A673 (cell line): ENCODE measurements around the gene MYL11. TPM values are rescaled to one million over a fixed set of nuclear protein-coding genes. Genes with fewer than 3 reads are reported as not detected.

ENCODE experiments used
- BruUV-seq: library from RNA; stranded (reverse); fragments of 400-500 nt; replicated peaks from 2 replicates; lab custom pipeline; 2021; lab: Mats Ljungman, UMichigan
- CTCF ChIA-PET: fragments of 300-600 bp; sonication (Branson Sonifier 250); formaldehyde crosslinking; loops from one replicate; lab custom pipeline; 2022; ENCODE audit warnings: antibody characterized with exemption; lab: Charles Lee
- POLR2A ChIA-PET: fragments of 300-600 bp; sonication (Branson Sonifier 250); formaldehyde crosslinking; loops from one replicate; lab custom pipeline; 2022; ENCODE audit warnings: antibody characterized with exemption; ENCODE audit not compliant: low non-redundant PET; lab: Charles Lee
- DNase-seq: peaks from one replicate; pipeline ENCODE4 v3.0.0-alpha.2; 2015; ENCODE audit warnings: low spot score
- H3K27ac ChIP-seq: fragments of 200-600 bp; sonication (generic); 2 replicates; pipeline ENCODE4 v1.5.1; 2016; ENCODE audit warnings: mixed run types, low read depth, mild to moderate bottlenecking, mixed read lengths, antibody characterized with exemption, low read length; ENCODE audit not compliant: poor library complexity, severe bottlenecking
- H3K27me3 ChIP-seq: fragments of 200-600 bp; sonication (generic); replicated peaks from 2 replicates; pipeline ENCODE4 v1.6.1; 2017; ENCODE audit warnings: mixed run types, low read depth, mild to moderate bottlenecking, mixed read lengths, antibody characterized with exemption, low read length; ENCODE audit not compliant: insufficient read depth, poor library complexity
- H3K36me3 ChIP-seq: fragments of 200-600 bp; sonication (generic); 2 replicates; pipeline ENCODE4 v1.6.1; 2016; ENCODE audit warnings: mixed run types, mild to moderate bottlenecking, mixed read lengths, antibody characterized with exemption, low read length; ENCODE audit not compliant: insufficient read depth, poor library complexity, severe bottlenecking
- H3K4me1 ChIP-seq: fragments of 200-600 bp; sonication (generic); 2 replicates; pipeline ENCODE4 v1.6.1; 2017; ENCODE audit warnings: mixed run types, mild to moderate bottlenecking, mixed read lengths, antibody characterized with exemption, low read length; ENCODE audit not compliant: insufficient read depth, poor library complexity, severe bottlenecking
- H3K4me3 ChIP-seq: fragments of 200-600 bp; sonication (generic); 2 replicates; pipeline ENCODE4 v1.5.1; 2016; ENCODE audit warnings: low read depth, mixed run types, mild to moderate bottlenecking, mixed read lengths, low read length; ENCODE audit not compliant: poor library complexity, severe bottlenecking
- H3K9me3 ChIP-seq: fragments of 200-600 bp; sonication (generic); 2 replicates; pipeline ENCODE4 v1.6.1; 2016; ENCODE audit warnings: mixed run types, low read depth, mild to moderate bottlenecking, mixed read lengths, antibody characterized with exemption, low read length; ENCODE audit not compliant: poor library complexity, severe bottlenecking
- EZH2 ChIP-seq: fragments of 200-600 bp; sonication (generic); IDR thresholded peaks from 2 replicates; pipeline ENCODE4 v1.6.1; 2017; ENCODE audit warnings: borderline replicate concordance, low read depth, mild to moderate bottlenecking, mixed read lengths, antibody characterized with exemption, low read length; ENCODE audit not compliant: poor library complexity, severe bottlenecking
- intact Hi-C: fragments of 100-400 bp; cut with micrococcal nuclease; formaldehyde crosslinking; loops from one replicate; pipeline ENCODE4 v1.10.0; 2022; ENCODE audit not compliant: unreplicated experiment
- total RNA-seq: library from RNA; stranded (reverse); gene quantifications from 2 replicates; pipeline ENCODE4 v1.2.3, GENCODE V29; 2021
- TF ChIP-seq, protein P1 (sequence below): fragments of 300-800, 200-600 bp; sonication (generic); conservative IDR thresholded peaks from 2 replicates; pipeline ENCODE4 v1.5.1; 2017; ENCODE audit warnings: low read depth, mild to moderate bottlenecking, antibody characterized with exemption, low read length, moderate library complexity, mixed read lengths

The MYL11 gene
- total RNA-seq, 1 experiment from 2014 or later = not detected

DNA sequence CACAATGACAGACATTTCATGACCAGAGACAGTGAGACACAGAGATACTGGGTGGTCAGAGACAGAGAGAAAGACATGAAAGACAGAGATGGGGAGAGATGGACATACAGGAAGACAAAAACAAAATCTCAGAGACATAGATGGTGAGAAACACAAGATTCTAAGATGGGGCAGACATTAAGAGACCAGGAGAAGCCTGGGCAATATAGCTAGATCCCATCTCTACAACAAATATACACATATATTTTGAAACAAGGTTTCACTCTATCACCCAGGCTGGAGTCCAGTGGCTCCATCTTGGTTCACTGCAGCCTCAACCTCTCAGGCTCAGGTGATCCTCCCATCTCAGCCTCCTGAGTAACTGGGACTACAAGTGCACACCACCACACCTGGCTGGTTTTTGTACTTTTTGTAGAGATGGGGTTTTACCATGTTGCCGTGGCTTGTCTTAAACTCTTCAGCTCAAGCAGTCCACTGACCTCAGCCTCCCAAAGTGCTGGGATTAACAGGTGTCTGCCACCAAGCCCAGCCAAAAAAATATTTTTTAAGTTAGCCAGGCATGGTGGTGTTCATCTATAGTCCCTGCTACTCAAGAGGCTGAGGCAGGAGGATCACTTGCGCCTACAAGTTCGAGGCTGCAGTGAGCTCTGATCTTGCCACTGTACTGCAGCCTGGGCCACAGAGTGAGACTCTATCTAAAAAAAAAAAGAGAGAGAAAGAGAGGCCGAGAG lies 5.6 kb downstream of the MYL11 start:
- Histone ChIP-seq H3K27me3 (no peaks in the 10 kb centered on the region), H3K27ac (no peak overlapping the region), H3K36me3 (no peaks in the 10 kb centered on the region), H3K9me3 (no peaks in the 10 kb centered on the region), H3K4me1 (peaks cover 6% of the 10 kb centered on the region), H3K4me3 (no peak overlapping the region)
- BruUV-seq = no TSS peak
- DNase-seq = no peak
- TF ChIP-seq EZH2 = no peak
- TF ChIP-seq, protein P1, sequence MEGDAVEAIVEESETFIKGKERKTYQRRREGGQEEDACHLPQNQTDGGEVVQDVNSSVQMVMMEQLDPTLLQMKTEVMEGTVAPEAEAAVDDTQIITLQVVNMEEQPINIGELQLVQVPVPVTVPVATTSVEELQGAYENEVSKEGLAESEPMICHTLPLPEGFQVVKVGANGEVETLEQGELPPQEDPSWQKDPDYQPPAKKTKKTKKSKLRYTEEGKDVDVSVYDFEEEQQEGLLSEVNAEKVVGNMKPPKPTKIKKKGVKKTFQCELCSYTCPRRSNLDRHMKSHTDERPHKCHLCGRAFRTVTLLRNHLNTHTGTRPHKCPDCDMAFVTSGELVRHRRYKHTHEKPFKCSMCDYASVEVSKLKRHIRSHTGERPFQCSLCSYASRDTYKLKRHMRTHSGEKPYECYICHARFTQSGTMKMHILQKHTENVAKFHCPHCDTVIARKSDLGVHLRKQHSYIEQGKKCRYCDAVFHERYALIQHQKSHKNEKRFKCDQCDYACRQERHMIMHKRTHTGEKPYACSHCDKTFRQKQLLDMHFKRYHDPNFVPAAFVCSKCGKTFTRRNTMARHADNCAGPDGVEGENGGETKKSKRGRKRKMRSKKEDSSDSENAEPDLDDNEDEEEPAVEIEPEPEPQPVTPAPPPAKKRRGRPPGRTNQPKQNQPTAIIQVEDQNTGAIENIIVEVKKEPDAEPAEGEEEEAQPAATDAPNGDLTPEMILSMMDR = no peak
- intact Hi-C loops = no loop called here
- ChIA-PET POLR2A (no interaction called here), CTCF (no interaction called here)

DNA sequence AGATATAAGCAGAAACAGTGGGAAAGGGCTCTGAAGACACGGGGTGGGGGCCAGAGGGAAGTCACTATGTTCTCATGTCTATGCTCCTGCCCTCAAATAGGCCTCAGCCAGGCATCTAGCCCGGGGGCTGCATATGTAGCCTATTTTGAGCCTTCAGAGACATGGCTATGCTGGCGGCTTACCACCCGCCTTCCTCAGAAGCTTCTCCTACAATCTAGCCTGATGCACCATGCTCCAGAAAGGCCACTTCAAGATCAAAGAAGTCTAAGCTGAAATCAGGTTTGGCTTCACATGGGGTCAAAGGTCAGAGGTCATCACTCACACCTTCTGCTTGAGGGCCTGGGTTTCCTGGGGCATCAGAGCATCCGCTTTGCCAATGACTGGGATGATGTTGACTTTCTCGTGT lies 6.2 kb downstream of the MYL11 start:
- H3K27ac ChIP-seq = no peak overlapping the region
- no peaks in the 10 kb centered on the region for H3K27me3 ChIP-seq
- peaks cover 6% of the 10 kb centered on the region for H3K4me1 ChIP-seq
- intact Hi-C loops = no loop called here
- BruUV-seq = no TSS peak
- H3K9me3 ChIP-seq = no peaks in the 10 kb centered on the region
- H3K4me3 ChIP-seq = no peak overlapping the region
- CTCF ChIA-PET = no interaction called here
- DNase-seq = no peak
- POLR2A ChIA-PET = no interaction called here
- no peaks in the 10 kb centered on the region for H3K36me3 ChIP-seq
- no peak for TF ChIP-seq EZH2
- TF ChIP-seq, protein P1 = no peak

DNA sequence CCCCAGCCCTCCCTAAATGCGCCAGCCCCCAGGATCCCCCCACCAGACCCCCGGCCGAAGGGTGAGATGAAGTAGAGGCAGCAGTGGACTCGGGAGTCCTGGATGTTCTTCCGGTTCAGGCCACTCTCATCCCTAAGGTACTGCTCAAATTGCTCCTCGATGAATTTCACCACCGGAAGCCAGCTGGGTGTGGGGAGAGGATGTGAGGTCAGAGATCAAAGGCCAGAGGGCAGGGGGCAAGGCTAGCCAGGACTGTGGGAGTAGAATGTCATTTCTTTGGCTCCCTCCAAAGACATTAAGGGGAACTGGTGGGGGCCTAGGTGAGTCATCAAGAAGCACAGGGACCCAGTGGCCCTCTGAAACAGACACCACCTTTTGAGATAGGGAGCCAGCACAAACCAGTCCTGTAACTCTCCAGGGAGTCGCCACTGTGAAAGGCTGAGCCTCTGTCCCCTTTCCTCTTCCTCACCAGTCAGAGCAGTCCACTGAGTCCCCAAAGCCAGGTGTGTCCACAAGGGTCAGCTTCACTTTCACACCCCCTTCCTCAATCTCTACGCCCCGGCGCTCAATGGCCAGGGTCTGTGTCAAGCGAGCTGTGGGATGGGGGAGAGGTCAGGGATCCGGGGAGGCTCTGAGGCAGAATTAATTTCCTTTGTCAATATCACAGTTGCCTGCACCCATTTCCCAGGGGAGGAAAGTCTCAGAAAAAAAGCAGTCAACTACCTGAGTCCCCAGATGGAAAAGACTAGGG lies 6.9 kb downstream of the MYL11 start:
- BruUV-seq = no TSS peak
- H3K27me3 ChIP-seq = no peaks in the 10 kb centered on the region
- ChIA-PET CTCF (no interaction called here), POLR2A (no interaction called here)
- no peak overlapping the region for H3K27ac ChIP-seq
- H3K4me1 ChIP-seq = peaks cover 6% of the 10 kb centered on the region
- intact Hi-C loops = no loop called here
- H3K4me3 ChIP-seq = no peak overlapping the region
- TF ChIP-seq EZH2 = no peak
- TF ChIP-seq, protein P1 = no peak
- no peaks in the 10 kb centered on the region for H3K36me3 ChIP-seq
- no peak for DNase-seq
- no peaks in the 10 kb centered on the region for H3K9me3 ChIP-seq
